Left renal pelvis (tissue), 4 donors: ENCODE results near the gene SALL1. TPM values are rescaled to one million over a fixed set of nuclear protein-coding genes. Genes with fewer than 3 reads are reported as not detected.
A peak's percentile ranks its signal among the peaks of the same experiment; 100 is the strongest.

ENCODE experiments used
- DNase-seq, 4 donors: peaks; one replicate each; pipeline ENCODE4 v3.0.0-alpha.2; 2013; ENCODE audit warnings: low read depth in 4 of 4, low spot score in 3 of 4
- polyA plus RNA-seq, 4 donors: library from polyadenylated mRNA; unstranded; fragments of 120-200 nt; gene quantifications; one replicate each; pipeline ENCODE4 v1.2.1, GENCODE V29; 2013; ENCODE audit not compliant: insufficient read length in 4 of 4

Gene SALL1
- polyA plus RNA-seq, 4 donors: 107 to 125 (median 118) TPM

DNA sequence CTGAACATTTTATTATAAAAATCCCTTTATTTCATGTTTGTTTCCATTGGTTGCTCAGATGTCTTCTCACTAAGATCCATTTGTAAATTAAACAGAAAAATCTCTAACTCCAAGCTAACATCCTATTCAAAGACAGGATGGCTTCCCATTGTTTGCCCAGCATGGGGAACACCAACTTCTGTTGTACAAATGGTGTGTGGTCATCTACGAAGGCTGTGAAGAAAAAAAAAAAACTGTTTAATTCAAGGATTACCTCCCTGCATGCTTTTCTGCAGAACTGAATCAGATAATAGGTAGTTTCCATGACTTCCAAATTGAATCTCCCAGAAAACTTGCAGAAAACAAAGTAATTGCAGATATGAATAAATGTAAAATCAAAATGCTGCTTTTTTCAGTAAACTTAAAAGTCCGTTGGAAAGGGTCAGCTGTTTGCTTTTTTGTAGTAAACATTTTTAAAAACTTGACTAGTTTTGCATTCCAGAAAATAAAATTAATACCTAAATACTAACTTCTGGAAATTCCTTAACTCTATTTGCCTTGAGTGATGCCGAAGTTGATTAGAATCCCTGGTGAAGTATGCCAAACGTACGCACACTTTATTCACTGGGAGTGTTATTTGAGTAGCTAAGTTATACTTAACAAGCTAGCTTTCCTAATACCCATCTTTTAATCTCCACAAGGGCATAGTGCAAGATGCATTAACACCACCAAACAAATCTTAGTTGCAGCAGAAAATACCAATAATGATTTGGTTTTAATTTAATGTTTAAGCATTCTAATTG lies 7.7 kb downstream of the SALL1 start:
- DNase-seq: no peak

DNA sequence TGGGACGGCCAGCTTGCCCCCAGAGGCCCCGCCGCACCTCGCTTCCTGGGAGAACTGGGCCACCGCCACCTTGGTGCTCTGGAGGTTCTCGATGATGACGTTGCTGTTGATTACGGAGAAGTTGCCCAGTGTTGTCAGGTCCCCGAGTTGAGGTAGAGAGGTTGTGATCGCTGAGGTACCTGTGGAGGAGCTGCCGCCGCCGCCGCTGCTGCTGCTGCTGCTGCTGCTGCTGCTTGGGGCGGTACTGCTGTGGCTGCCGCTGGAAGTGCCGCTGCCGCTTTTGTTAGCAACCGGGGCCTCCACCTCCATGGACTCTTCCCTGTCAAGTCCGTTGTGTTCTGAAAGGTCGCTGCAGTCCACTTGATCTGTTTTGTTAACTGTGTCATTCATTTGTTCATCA lies 9.5 kb downstream of the SALL1 start:
- DNase-seq: no peak

DNA sequence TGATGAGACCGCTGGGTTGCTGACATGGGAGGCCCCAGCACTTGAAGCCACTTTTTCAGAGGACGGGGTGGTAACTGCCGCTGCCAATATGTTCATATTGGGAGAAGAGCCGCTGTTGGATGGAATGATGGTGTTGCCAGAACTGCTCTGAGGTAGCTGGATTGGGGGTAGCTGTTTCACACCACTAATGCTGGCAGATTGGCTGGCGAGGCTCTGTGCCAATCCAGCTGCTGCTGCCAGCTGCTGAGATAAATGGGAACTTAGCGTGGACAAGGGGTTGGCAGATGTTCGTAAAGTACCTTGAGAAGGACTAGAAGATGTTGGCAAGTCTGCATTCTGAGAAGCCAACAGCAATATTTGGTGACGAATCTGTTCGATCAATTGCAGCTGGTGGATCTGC lies 10.0 kb downstream of the SALL1 start:
- DNase-seq: no peak

DNA sequence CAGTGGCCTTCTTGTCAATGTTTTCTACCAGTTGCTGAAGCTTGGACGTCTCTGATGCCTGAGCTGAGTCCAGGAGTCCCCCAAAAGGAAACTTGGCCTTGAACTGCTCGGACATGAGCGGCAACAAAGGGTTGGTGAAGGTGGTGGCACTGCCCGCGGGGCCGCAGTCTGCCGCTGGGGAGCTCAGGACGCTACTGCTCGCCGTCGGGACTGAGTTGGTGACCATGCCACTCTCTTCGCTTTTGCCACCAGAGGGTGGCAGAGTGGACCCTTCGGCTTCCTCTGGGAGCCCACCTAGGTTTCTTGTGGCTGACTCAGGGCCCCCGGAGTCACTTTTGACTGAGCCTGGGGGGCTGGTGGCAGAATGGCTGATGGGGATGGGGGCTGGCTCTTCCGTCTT lies 11.0 kb downstream of the SALL1 start:
- DNase-seq: no peak

DNA sequence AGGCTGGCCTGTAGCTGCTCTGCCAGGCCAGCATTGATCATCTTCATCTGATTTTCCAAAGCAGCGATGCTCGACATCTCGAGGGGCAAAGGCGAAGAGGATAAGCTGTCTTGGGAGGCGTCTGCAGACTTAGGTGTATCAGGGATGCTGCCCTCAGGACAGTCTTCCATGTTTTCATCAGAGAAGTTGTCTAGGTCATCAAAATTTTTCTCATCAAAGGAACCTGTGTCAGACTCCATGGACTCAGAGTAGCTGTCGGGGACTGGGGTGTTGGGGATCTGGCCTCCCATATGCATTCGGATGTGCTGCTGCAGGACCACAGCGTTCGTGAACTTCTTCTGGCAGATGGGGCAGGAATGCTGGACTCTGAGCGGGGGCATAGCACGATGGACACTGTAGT lies 11.5 kb downstream of the SALL1 start:
- DNase-seq: no peak

DNA sequence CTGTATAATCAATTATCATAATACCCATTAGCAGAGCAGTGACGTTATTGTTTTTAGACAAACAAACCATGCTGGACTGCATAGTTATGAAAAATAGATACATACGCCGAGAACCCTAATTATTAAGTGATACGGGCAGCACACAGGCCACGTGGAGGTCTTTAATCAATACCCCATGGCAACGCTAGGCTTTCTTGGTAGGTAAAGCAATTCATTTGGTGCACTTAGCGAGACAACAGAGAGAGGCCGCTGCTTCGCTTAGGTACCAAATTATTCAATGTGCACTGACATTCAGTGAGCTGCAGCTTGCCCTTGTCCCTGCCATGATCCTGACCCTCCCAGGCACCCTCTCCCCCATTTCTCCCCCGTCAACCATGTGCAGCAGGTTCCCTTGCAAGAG lies 12.9 kb downstream of the SALL1 start:
- no peak for DNase-seq

DNA sequence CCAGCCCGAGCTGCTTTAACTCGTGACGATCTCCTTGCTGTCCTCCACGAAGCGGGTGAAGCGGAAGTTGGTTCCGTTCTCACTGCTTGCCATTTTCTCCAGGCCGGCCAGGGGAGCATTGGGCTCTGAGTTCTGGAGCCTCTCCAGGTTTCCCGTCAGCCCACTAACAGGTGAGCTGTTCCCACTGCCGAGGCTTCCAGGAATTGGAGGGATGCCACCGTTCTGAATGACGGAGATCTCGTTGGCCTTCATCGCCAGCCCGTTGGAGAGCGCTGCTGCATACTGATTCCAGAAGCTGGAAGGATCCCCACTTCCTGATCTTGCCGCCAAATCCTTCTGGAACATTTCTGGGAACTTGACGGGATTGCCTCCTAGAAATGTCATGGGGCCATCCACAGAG lies 14.0 kb downstream of the SALL1 start:
- no peak for DNase-seq

DNA sequence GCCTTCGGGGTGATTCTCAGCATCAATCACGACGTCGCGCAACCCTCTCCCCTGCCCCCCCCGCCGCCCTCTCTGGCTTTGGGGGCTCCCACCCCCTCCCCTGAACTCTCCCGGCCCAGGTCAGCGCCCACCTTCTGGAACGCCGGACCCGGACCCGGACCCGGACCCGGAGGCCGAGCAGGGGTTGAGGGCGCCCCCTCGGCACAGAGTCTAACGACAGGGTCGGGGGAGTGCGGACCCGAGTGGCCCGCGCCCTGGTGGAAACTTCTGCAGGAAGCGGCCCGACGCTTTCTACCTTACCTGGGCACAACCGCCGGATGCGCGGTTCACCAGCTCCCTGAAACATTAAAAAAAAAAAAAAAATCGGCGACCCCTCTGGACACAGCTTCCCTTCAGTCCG lies 16.2 kb downstream of the SALL1 start:
- DNase-seq: no peak

DNA sequence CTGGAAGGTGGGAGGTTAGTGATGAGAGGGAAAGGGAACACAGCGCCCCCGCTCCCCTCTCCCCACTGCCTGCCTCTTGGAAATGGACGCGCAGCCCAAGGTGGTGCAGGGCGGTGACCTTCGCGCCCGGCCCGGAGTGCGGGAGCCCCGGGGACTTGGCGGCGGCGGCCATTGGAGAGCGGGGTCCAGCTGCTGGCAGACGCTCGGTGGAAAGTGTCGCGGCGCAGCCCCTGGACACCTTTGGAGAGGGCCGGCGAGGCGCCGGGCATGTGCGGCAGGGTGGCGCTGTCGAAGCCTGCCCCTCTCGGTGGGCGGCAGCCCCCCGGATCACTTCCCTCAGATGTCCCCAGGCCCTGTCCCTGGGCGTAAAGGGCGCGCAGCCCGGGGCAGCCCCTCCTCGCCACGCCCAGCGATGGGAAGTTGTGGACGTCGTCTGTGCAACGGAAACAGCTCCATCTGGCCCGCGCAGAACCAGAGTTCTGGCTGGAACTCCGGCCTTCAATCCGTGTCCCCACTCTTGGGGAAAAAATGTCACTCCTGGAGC lies 16.7 kb downstream of the SALL1 start:
- DNase-seq: no peak

DNA sequence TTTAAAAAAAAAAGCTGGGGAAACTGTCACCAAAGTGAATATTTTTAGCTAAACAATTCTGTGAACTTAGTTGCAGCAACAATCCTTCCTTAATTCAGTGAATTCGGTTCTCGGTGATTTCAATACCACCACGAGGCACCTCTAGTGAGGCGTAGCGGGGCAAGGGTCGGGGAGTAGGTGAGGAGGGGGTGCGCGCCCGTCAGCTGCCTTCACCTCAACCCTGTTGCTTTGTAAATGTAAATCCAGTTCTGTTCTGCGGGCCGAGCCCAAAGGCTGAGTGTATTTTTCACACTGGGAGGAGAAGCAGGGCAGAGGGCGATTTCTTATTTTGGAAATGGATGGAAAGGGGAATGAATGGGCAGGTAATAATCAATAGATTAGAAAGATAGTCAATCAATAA lies 17.4 kb downstream of the SALL1 start:
- no peak for DNase-seq

DNA sequence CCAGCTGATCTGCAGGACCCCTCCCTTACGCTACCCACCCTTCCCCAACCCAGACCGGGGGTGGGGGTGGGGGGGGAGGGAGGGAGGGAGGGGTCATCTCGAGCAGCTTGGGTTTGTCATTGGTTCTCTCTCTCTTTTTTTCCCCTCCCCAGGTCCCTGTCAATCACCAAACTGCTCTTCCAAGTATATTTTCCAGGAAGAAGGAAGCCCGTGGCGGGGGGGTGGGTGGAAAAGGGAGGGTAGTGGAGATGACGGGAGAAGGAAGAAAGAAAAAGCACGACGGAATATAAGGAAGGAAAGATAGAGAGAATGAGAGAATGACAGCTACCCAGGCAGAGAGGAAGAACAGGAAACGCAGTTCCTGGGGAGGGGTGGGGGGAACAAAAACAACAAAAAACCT lies 17.9 kb downstream of the SALL1 start:
- DNase-seq: no peak

DNA sequence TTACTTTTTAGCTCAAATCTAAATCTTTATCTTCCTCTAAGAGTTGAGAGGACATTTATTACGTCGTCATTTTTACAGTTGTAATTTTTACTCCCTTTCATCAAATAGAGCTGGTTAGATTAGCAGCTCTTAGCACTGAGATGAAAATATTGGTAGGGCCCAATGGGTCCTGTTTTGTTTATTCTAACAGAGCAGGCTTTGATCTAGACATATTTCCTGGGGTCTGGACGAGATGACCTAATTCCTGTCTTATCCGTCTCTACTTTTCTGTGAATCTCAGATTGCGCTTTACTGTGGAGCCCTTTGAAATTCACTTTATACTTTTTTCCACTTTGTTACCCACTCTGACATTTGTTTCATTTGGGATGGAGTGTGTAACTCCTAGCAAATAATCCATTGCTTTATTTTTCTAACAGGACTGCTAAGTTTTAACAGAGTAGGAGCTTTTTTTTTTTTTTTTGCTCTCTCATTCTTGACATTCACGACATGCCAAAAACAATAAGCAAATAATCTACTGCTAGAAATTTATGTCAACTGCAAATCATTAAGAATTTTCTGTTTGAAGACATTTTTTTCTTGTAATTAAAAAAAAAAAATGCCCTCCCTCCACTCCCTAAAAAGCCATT lies 18.5 kb downstream of the SALL1 start:
- no peak for DNase-seq

DNA sequence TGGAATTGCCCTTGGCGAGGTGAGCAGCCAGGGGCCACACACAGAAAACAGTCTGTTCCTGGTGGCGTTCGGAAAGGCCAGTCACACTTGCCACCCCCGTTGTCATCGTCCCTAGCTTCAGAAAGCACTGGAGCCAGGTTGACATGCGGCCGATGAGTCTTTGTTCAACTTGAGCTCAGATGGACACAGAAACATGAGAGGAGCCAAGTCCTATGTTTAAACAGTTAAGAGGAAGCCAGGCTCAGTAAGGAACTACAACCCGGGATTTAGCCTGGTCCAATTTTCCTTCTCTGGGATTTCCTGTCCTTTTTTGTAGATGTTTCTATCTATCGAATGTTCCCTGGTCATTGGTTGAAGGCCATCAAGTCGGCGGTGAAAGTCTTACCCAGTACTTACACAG lies 19.5 kb downstream of the SALL1 start:
- no peak for DNase-seq

DNA sequence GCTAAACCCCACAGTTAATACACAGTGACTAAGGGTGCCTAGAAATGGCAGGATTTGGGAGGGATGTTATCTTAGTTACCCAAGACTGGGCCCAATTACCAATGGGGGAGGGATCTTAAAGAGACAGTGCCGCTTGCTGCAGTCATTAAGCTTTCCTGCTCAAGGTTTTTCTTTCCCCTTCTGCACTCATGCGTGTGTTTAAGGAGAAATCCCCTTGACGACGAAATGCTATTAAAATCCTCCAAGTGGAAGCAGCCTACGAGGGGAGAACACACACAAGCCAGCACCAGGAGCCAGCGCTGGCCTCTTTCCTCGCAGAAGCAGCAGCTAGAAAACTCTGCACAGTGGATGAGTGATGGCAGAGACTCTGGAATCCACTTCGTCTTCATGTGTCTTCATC lies 22.0 kb downstream of the SALL1 start:
- DNase-seq: peak in 1 of 4 donors; percentile 82

DNA sequence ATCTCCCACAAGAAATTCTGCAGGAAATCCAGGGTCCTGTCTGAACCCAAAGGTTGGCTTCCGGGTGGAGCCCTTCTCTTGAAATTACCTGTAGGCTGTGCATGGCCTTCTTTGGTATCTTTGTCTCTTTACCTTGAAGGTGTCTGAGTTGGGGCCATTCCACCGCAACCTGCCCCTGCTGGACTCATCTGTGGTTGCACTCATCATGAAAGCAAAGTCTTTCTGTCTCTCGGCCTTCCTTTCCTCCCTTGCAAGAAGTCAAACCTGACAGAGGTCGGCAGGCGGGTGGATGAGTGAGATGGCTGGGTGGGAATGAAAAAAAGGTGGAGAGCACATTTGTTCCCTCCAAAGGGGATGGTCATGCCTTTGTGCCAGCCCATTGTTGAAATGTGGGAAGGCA lies 25.1 kb downstream of the SALL1 start:
- no peak for DNase-seq

DNA sequence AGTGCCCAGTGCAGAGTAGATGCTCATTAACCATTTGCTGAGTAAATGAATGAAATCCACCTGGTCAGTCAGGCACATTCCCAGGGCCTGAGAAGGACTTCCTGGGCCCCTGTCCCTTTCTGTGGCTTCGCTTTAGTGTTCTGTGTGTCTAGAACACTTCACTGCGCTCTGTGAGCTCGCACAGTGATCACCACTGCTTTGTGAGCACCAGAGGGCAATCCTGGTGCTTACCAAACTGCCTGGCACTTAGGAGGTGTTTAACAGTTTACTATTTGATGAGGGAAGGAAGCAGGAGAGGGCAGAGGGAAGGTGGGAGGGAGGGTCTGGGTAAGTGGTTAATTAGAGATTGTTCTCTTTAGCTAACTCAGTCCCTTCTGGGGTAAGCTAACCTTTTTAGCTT lies 26.2 kb downstream of the SALL1 start:
- no peak for DNase-seq

DNA sequence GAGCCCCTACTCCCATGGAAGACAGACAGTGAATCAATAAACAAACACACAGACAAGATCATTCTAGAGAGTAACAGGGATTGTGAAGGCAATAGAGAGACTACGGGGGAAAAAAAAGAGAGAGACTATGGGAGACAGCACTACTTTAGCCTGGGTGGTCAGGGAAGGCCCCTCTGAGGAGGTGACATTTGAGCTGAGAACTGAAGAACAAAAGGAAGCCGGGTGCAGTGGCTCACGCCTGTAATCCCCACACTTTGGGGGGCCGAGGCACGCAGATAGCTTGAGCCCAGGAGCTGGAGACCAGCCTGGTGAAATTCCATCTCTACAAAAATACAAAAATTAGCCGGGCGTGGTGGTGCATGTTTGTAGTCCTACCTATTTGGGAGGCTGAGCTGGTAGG lies 29.2 kb downstream of the SALL1 start:
- DNase-seq: no peak

DNA sequence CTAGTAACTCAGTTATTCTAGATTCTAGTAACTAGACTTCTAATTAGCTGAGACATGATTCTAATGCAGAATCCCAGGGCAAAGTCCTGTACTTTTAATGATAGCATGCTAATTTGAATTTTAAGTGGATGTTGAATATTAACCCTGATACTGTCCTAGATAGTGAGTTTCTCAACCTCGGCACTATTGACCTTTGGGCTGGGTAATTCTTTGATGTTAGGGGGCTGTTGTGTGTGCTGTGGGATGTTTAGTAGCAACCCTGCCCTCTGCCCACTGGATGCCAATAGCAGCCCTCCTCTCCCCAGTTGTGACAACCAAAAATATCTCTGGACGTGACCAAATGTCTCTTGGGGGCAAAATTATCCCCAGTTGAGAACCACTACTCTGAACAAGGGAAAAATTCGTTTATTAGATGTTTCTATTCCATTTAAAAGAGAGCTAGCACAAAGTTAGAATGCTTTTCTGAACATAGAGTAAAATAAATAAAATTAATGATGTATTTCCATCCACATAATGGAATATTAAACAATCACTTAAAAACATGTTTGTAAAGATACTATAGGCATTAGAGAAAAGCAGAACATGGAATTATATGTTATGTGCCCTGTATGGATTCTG lies 30.2 kb downstream of the SALL1 start:
- no peak for DNase-seq

DNA sequence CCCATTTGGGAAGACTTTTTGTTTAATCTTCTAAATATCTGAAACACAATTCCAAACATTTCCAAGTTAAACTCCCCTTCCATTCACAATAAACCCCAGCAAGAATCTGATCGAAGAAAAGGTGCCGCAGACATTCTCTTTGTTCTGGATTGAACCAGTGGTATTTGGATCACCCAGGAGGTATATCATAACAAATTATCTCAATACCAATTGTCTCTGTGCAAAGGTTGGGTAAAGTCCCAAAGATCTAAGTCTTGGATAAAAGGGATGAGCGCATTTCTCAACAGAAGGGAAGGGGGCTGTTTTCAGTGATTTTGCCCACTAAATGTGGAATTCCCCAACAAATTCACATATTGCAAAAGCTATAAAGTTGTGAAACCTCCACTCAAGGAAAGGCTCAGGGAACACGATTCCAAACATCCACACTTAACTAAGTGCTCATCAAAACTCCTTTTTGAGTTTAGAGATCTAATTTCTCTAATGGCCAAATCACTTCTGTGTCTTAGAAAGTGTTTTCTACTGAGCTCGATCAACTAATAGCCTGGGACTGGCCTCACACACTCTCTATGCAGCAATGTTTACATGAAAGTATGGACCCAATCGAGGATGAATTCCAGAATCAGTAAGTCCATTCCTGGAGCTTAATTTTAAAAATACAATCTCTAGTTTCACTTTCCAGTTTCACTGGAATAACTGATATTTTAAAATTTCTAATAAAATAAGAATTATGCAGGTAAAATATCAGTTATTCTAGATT lies 30.9 kb downstream of the SALL1 start:
- DNase-seq: no peak

DNA sequence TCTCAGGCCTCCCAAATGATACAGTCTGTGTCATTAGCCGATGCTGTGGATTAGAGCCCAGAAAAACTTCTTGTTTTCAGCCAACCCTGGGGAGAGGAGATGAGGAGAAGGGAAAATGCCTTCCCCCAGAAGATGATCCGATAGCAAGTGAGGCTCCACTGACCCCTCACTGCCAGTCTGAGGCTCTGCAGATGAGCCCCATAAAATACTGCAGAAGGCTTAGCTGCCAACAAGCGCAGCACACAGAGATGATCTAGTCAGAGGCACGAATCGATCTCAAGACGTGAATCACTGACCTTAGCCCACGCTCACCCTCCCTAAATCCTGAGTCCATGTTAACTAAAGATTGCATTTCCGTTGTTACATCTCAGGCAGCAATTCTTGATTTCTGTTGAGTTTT lies 31.5 kb downstream of the SALL1 start:
- no peak for DNase-seq

DNA sequence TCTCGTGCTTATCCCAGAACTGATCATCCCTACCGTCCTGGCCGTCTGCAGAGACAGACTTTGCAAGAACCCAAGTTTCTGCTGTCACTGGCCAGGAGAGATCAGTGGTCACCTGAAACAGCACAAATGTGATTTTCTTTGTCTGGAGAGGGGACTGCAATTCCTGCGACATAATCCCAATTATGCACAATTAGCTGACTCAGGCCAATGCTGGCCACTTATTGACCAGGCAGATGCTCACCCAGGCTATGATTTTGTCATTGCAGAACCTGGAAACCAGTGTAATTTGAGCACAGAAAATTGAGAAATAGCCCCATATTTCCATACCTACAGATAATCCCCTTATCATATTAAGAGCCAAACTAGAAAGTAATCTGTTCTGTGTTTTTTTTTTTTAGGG lies 34.7 kb downstream of the SALL1 start:
- DNase-seq: no peak
